ENCODE results near the gene ERVFRD-1. TPM values are rescaled to one million over a fixed set of nuclear protein-coding genes. Genes with fewer than 3 reads are reported as not detected.

ERVFRD-1 gene
- total RNA-seq, 4 donors from 2014 or later = not detected

GRCh38 chr6:11132194-11132888 is 20.8 kb upstream of the ERVFRD-1 start:
- Histone ChIP-seq H3K27me3 (no peaks in the 10 kb centered on the region), H3K27ac (no peak overlapping the region), H3K4me1 (peaks cover 16 to 18% of the 10 kb centered on the region in 2 donors), H3K9me3 (no peaks in the 10 kb centered on the region), H3K36me3 (peaks cover 0 to 21% of the 10 kb centered on the region in 2 donors), H3K4me3 (no peak overlapping the region)
- DNase-seq (no peak), ATAC-seq (no peak)
- TF ChIP-seq CTCF (IDR thresholded peaks at IDR 0.05 in 4 of 5, conservative IDR thresholded peaks at IDR 0.05 in 1 of 5) = no peak
- no peak for TF ChIP-seq POLR2A (IDR thresholded peaks at IDR 0.05)
- intact Hi-C loops (cut with DNase I; ENCODE audit: low total_unique reads) (no loop called here), in situ Hi-C loops (cut with MboI; ENCODE audit: low sequenced_read_pairs in 4 of 4) (no loop called here)

DNA sequence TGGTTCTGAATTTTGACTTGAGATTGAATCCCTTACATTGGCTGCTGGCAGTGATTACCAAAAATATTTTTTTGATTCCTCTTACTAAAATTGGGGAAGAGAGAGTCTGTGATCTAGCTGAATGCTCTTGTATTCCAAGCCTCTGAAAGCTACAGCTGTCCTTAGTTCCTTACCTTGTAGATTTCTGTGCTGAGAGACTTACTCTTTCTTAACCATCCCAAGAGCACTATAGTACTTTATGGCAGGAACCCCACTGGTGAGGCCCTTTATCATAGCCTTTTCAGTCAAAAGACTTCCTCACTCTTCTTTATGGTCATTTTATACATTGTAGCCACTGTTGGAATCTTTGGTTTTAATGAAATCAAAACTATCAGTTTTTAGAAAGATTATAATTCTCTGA is 19.1 kb upstream of the ERVFRD-1 start:
- no peak for DNase-seq
- intact Hi-C loops (cut with DNase I; ENCODE audit: low total_unique reads) (no loop called here), in situ Hi-C loops (cut with MboI; ENCODE audit: low sequenced_read_pairs in 4 of 4) (no loop called here)
- H3K36me3 ChIP-seq = peaks cover 0 to 15% of the 10 kb centered on the region in 2 donors
- TF ChIP-seq CTCF (IDR thresholded peaks at IDR 0.05 in 4 of 5, conservative IDR thresholded peaks at IDR 0.05 in 1 of 5) (no peak), POLR2A (IDR thresholded peaks at IDR 0.05) (no peak)
- H3K27me3 ChIP-seq = no peaks in the 10 kb centered on the region
- no peak for ATAC-seq
- H3K4me1 ChIP-seq = peaks cover 16 to 18% of the 10 kb centered on the region in 2 donors
- H3K27ac ChIP-seq = no peak overlapping the region
- H3K4me3 ChIP-seq = no peak overlapping the region
- no peaks in the 10 kb centered on the region for H3K9me3 ChIP-seq

GRCh38 chr6:11129908-11130565 is 18.5 kb upstream of the ERVFRD-1 start:
- TF ChIP-seq POLR2A (IDR thresholded peaks at IDR 0.05) = no peak
- TF ChIP-seq CTCF (IDR thresholded peaks at IDR 0.05 in 4 of 5, conservative IDR thresholded peaks at IDR 0.05 in 1 of 5) = no peak
- Histone ChIP-seq H3K4me3 (no peak overlapping the region), H3K4me1 (peaks cover 16 to 18% of the 10 kb centered on the region in 2 donors), H3K9me3 (no peaks in the 10 kb centered on the region), H3K27me3 (no peaks in the 10 kb centered on the region), H3K36me3 (peaks cover 0 to 9% of the 10 kb centered on the region in 2 donors), H3K27ac (no peak overlapping the region)
- in situ Hi-C loops (cut with MboI; ENCODE audit: low sequenced_read_pairs in 4 of 4) (no loop called here), intact Hi-C loops (cut with DNase I; ENCODE audit: low total_unique reads) (no loop called here)
- DNase-seq (no peak), ATAC-seq (no peak)

- H3K27me3 ChIP-seq = no peaks in the 10 kb centered on the region
- intact Hi-C loops (cut with DNase I; ENCODE audit: low total_unique reads) (no loop called here), in situ Hi-C loops (cut with MboI; ENCODE audit: low sequenced_read_pairs in 4 of 4) (no loop called here)
- ATAC-seq (peak; percentile 51 to 56), DNase-seq (no peak)
- no peak overlapping the region for H3K27ac ChIP-seq
- H3K4me3 ChIP-seq = no peak overlapping the region
- no peak for TF ChIP-seq POLR2A (IDR thresholded peaks at IDR 0.05)
- no peak for TF ChIP-seq CTCF (IDR thresholded peaks at IDR 0.05 in 4 of 5, conservative IDR thresholded peaks at IDR 0.05 in 1 of 5)
- no peaks in the 10 kb centered on the region for H3K36me3 ChIP-seq
- H3K9me3 ChIP-seq = no peaks in the 10 kb centered on the region
- peaks cover 18 to 20% of the 10 kb centered on the region in 2 donors for H3K4me1 ChIP-seq
These were observed 17.1 kb upstream of the ERVFRD-1 start for GRCh38 chr6:11128608-11129007.

Measured in gastrocnemius medialis (tissue), 4 donors.